ENCODE measurements around the gene CACNA1A.
"Not testable (repeated sequence)": the region's sequence is repeated elsewhere in the genome, so short reads cannot be mapped to it uniquely, and the experiment has no call there.

The CACNA1A gene

GRCh38 chr19:13220847-13221246 lies 285.4 kb downstream of the CACNA1A start:
- no peak for DNase-seq

- no peak for DNase-seq
Observed at GRCh38 chr19:13215572-13216380, 290.5 kb downstream of the CACNA1A start.

- no peak for DNase-seq
Observed at GRCh38 chr19:13214036-13214730, 292.1 kb downstream of the CACNA1A start.

- peak; percentile 49 for DNase-seq
Observed at GRCh38 chr19:13212759-13213330, 293.4 kb downstream of the CACNA1A start.

GRCh38 chr19:13211426-13212308 lies 294.6 kb downstream of the CACNA1A start:
- DNase-seq, result no peak

GRCh38 chr19:13210941-13211340 lies 295.3 kb downstream of the CACNA1A start:
- DNase-seq, result no peak

DNA sequence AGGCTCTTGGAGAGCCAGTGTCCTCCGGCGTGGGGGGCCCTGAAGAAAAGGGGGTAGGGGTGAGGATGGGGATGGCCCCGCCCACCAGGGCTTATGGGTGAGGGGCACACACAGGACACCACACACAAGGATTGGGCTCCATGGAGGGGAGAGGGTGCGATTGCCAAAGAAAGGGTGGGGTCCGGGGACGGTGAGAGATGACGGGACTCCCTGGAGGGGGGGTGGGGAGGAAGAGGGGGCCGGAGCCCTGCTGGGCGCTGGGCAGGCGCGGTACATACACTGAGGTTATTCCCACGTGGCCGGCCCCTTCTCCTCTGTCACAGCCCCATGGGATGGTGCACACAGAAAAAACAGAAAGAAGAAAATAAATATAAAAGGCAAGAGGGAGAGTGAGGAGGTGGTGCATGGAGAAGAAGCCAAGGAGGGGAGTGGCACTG lies 295.9 kb downstream of the CACNA1A start:
- no peak for DNase-seq

GRCh38 chr19:13209484-13210338 lies 296.6 kb downstream of the CACNA1A start:
- DNase-seq, result no peak

- DNase-seq, result no peak
Observed at GRCh38 chr19:13208672-13209483, 297.4 kb downstream of the CACNA1A start.

DNA sequence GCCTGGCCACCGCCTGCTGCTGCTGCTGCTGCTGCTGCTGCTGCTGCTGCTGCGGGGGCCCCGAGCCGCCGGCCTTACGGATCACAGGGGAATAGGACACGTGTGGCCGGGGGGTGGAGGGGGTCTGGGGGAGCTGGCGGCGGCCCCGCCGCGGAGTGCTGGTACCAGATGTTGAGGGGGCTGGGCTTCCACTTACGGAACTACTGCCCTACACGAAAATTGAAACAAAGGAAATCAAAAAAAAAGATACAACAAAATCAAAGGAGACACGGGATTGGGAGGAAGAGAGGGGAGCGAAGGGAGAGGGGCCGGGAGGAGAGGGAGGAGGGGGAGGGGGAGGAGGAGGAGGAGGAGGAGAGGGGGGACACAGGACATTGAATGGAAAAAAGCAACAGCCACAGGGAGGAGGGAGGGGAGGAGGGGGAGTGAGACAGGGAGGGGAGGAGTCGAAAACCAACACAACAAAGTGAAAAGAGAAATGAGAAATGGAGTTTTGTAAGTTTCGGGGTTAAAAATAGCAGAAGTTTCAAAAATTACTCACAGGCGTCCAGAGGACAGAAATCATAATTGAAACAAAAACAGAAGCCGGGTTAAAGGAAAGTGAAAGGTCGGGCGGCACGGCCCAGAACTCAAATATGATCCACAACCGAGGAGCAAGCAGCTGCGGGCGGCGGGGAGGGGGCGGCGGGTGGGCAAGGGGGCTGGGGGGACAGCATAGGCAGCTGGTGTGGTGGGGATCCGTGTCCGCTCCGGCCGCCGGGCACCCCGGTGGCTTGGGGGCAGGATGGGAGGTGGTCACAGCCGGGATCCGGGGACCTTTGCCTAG lies 298.2 kb downstream of the CACNA1A start:
- peak; percentile 97 for DNase-seq

DNA sequence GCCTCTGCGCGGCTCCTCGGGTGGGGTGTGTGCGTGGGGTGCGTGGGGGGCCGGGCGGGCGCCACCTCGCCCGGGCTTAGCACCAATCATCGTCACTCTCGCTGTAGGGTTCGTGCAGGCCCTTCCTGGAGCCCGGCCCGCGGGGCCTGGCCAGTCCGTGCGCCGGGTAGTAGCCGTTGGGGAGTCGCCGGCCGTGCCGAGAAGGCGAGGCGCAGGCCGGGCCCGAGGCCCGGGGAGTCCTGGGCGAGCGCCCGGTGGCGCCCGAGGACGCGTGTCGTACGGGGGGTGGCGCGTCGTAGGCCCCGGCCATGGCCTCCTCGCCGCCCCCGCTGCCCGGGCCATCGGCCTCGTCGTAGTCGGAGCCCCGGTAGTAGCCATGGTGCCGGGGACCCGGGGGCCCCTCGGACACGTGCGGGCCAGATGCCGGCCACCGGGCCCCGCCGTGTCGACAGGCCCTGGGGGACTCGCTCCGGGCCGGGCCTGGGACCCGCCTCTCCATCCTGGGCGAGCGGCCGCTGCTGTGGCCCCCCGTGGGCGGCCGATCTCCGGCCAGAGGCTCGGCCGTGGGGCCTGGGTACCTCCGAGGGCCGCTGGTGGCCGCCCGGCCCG lies 298.9 kb downstream of the CACNA1A start:
- no peak for DNase-seq

DNA sequence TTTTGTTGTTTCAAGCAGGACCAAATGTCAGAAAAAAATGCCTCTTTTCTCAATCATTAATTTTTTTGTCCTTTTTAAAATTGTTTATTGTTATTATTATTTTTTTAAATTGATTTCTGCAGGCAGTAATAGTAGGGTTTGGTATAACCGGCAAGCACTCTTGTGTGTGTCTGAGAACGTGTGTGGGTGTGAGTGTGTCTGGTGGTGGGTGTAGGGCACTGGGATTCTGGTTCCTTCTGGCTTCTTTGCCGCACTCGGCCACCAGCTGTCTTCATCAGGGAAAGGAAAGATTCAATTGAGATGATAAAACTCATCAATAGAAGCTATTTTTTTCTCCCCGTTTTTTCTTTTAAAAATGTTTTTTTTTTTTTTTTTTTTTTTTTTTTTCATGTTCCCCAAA lies 299.7 kb downstream of the CACNA1A start:
- DNase-seq, result no peak

DNA sequence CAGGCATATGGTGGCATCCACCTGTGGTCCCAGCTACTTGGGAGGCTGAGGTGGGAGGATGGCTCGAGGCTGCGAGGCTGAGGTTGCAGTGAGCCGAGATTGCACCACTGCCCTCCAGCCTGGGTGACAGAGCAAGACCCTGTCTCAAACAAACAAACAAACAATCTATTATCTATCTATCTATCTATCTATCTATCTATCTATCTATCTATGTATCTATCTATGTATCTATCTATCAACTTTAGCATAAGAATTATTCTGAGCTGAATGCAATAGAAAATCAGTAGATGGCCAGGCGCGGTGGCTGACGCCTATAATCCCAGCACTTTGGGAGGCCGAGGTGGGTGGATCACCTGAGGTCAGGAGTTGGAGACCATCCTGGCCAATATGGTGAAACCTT lies 304.2 kb downstream of the CACNA1A start:
- DNase-seq, result not testable (repeated sequence)

DNA sequence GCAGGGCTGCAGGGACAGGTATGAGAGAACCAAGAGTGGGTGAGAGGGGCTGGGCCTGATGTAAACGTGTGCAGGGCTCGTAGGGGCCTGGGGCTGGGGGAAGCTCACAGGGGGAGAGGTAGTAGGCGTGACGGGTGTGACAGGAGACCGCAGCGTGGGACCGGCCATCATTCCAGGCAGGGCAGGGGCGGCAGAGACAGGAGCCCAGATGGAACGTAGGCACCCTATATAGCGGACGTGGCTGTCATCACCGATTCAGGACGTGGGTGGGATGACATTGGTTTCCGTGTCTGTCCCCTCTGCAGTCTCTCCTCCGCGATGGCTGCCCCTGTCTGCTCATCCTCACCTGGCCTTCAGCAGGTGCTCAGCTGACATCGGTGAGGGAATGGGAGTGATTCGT lies 307.6 kb downstream of the CACNA1A start:
- no peak for DNase-seq

GRCh38 chr19:13195678-13196077 lies 310.6 kb downstream of the CACNA1A start:
- DNase-seq, result peak; percentile 19

DNA sequence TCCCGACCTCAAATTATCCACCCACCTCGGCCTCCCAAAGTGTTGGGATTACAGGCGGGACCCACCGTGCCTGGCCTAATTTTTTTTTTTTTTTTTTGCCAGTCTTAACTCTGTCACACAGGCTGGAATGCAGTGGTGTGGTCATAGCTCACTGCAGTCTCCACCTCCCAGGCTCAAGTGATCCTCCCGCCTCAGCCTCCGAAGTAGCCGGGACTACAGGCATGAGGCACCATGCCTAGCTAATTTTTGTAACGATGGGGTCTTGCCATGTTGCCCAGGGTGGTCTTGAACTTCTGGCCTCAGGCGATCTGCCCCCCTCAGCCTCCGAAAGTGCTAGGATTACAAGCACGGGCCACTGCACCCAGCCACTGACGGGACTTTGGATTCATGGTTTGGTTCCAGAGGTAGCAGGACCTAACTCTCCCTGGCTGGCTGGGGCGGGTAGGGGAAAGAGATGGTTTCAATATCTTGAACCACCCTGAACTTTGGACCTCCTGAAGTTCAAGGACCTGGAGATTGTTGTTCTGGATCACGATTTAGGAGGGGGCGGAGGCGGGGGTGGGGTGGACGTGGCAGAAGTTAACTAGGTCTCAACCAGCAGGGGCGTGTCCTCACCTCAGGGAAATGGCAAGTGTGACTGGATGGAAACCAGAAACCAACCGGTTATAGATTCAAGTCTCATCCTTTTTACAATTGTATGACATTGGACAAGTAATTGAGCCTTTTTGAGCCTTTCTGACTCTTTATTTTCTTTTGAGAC lies 315.3 kb downstream of the CACNA1A start:
- DNase-seq, result no peak

GRCh38 chr19:13189600-13189999 lies 316.7 kb downstream of the CACNA1A start:
- no peak for DNase-seq

DNA sequence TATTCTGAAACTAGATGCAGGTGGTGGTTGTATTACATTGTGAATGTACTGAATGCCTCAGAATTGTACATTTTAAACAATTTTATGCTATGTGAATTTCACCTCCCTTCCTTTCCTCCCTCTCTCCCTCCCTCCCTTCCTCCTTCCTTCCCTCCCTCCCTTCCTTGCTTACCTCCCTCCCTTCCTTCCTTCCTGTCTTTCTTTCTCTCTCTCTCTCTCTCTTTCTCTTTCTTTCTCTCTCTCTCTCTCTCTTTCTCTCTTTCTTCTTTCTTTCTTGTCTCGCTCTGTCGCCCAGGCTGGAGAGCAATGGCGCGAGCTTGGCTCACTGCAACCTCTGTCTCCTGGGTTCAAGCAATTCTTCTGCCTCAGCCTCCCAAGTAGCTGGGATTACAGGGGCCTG lies 318.9 kb downstream of the CACNA1A start:
- no peak for DNase-seq

DNA sequence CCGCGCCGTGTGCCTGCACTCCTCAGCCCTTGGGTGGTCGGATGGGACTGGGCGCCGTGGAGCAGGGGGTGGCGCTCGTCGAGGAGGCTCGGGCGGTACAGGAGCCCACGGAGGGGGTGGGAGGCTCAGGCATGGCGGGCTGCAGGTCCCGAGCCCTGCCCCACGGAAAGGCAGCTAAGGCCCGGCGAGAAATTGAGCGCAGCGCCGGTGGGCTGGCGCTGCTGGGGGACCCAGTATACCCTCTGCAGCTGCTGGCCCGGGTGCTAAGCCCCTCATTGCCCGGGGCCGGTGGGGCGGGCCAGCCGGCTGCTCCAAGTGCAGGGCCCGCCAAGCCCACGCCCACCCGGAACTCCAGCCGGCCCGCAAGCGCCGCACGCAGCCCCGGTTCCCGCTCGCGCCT lies 319.6 kb downstream of the CACNA1A start:
- not testable (repeated sequence) for DNase-seq

Data from MV-4-11 (cell line).